ENCODE data around the gene PCNT. TPM values are rescaled to one million over a fixed set of nuclear protein-coding genes. Genes with fewer than 3 reads are reported as not detected.

Gene PCNT
- total and polyA plus RNA-seq, 2 of the 4 experiments (the other 2 are of a cell fraction) = 10.0 to 19.4 TPM

- CTCF ChIA-PET = no interaction called here
Observed at GRCh38 chr21:46379105-46379504, 55.1 kb downstream of the PCNT start.

More at GRCh38 chr21:46379105-46379504, 55.1 kb downstream of the PCNT start:
- Histone ChIP-seq H3K9me3 (ENCODE audit: control insufficient read depth, insufficient read depth, low read length) (no peaks in the 10 kb centered on the region; the same call in 1 of the 2 replicates), H3K79me1 (ENCODE audit: low read depth in 1 of 2, low read length in 2 of 2) (peaks cover 29 to 64% of the 10 kb centered on the region in 2 experiments), H4K5ac (ENCODE audit: low read depth, low read length) (no peak overlapping the region), H3K4ac (ENCODE audit: low read depth, low read length) (no peak overlapping the region), H2BK120ac (ENCODE audit: low read depth, low read length) (no peak overlapping the region), H2BK20ac (ENCODE audit: low read depth, low read length) (no peak overlapping the region), H3K23ac (ENCODE audit: low read depth, low read length) (no peak overlapping the region), H3K36me3 (ENCODE audit: control insufficient read depth, insufficient read depth, low read length) (peaks cover 10% of the 10 kb centered on the region), H3K9ac (ENCODE audit: low read depth, low read length) (no peak overlapping the region), H2AFZ (replicated peaks; ENCODE audit: low read length, poor library complexity) (no peak overlapping the region), H3K14ac (replicated peaks; ENCODE audit: low read depth, low read length) (no peak overlapping the region), H3K56ac (ENCODE audit: extremely low read depth, insufficient read depth, low read length) (no peak overlapping the region), H4K20me1 (ENCODE audit: insufficient read depth, low read length) (peaks cover 14% of the 10 kb centered on the region), H2BK15ac (ENCODE audit: low read depth, low read length) (no peak overlapping the region), H2BK5ac (ENCODE audit: low read depth, low read length, poor library complexity, severe bottlenecking) (no peak overlapping the region), H3K9me1 (ENCODE audit: insufficient read depth, low read length) (peaks cover 3% of the 10 kb centered on the region; the same call in 1 of the 2 replicates), H3K27ac (ENCODE audit: insufficient read depth, low read length) (no peak overlapping the region), H2AK5ac (ENCODE audit: low read depth, low read length) (no peak overlapping the region), H3K27me3 (ENCODE audit: control insufficient read depth, insufficient read depth, low read length) (no peaks in the 10 kb centered on the region), H3K4me3 (ENCODE audit: insufficient read depth, low read depth, low read length) (no peak overlapping the region), H3K4me1 (ENCODE audit: control insufficient read depth, insufficient read depth, low read length) (no peaks in the 10 kb centered on the region), H4K91ac (ENCODE audit: insufficient read depth, low read depth, low read length) (no peak overlapping the region), H4K8ac (ENCODE audit: low read depth in 2 of 2, low read length in 2 of 2) (no peak overlapping the region), H3K18ac (ENCODE audit: low read depth, low read length) (no peak overlapping the region), H3K4me2 (ENCODE audit: low read depth, low read length) (no peak overlapping the region), H2AK9ac (replicated peaks; ENCODE audit: low read depth, low read length, poor library complexity) (no peak overlapping the region)
- WGBS, 2 experiments (ENCODE audit: extremely low coverage in 2 of 2, insufficient read length in 1 of 2) = 96% methylated on average over 5 of the region's 19 CpGs; no CpG with 5 or more reads in 1 of the 2 experiments
- DNase-seq = no peak
- POLR2A ChIA-PET (ENCODE audit: unreplicated experiment) = no interaction called here
- BruUV-seq (replicated peaks) = no TSS peak
- dilution Hi-C loops (cut with HindIII; ENCODE audit: low sequenced_read_pairs, unreplicated experiment) = no loop called here
- ATAC-seq (ENCODE audit: low read depth) = no peak
- TF ChIP-seq CEBPB (IDR thresholded peaks at IDR 0.05; ENCODE audit: low read depth, low read length) (no peak), POLR2A (IDR thresholded peaks at IDR 0.05; ENCODE audit: low read depth, low read length) (no peak), BHLHE40 (IDR thresholded peaks at IDR 0.05; ENCODE audit: low read depth, low read length) (no peak), RFX5 (IDR thresholded peaks at IDR 0.05; ENCODE audit: low read depth, low read length) (no peak), FOS (IDR thresholded peaks at IDR 0.05; ENCODE audit: low read depth, low read length) (no peak), NFE2L2 (IDR thresholded peaks at IDR 0.05; ENCODE audit: low read depth, low read length) (no peak), CHD1 (IDR thresholded peaks at IDR 0.05; ENCODE audit: low read depth, low read length) (no peak), SMC3 (IDR thresholded peaks at IDR 0.05; ENCODE audit: low read depth, low read length) (no peak), RAD21 (IDR thresholded peaks at IDR 0.05; ENCODE audit: low read length) (no peak), MAZ (IDR thresholded peaks at IDR 0.05; ENCODE audit: borderline replicate concordance, low read depth, low read length) (no peak), MAFK (IDR thresholded peaks at IDR 0.05; ENCODE audit: low read depth, low read length) (no peak)
- in situ Hi-C loops (cut with MboI; ENCODE audit: low sequenced_read_pairs) = no loop called here
- intact Hi-C loops (cut with micrococcal nuclease) = no loop called here
